ENCODE measurements around the gene KDELR3.
"Not testable (repeated sequence)": the region's sequence is repeated elsewhere in the genome, so short reads cannot be mapped to it uniquely, and the experiment has no call there.

KDELR3 gene

GRCh38 chr22:38456841-38457699 is 10.8 kb upstream of the KDELR3 start:
- no peak for DNase-seq

GRCh38 chr22:38460426-38460840 is 7.5 kb upstream of the KDELR3 start:
- no peak for DNase-seq

GRCh38 chr22:38461057-38461413 is 6.9 kb upstream of the KDELR3 start:
- DNase-seq: no peak

- peak; percentile 81 for DNase-seq
Measured at GRCh38 chr22:38461414-38462081, 6.3 kb upstream of the KDELR3 start.

- DNase-seq: no peak
Measured at GRCh38 chr22:38462960-38463784, 4.7 kb upstream of the KDELR3 start.

- no peak for DNase-seq
Measured at GRCh38 chr22:38464992-38465672, 2.8 kb upstream of the KDELR3 start.

- DNase-seq: peak; percentile 72
Measured at GRCh38 chr22:38465673-38466490, 2.0 kb upstream of the KDELR3 start.

GRCh38 chr22:38467438-38467903 is 425 bp upstream of the KDELR3 start:
- no peak for DNase-seq

- peak; percentile 58 for DNase-seq
Measured at GRCh38 chr22:38468443-38469305, 778 bp downstream of the KDELR3 start.

GRCh38 chr22:38469306-38469781 is 1.4 kb downstream of the KDELR3 start:
- DNase-seq: no peak

GRCh38 chr22:38470179-38470578 is 2.3 kb downstream of the KDELR3 start:
- not testable (repeated sequence) for DNase-seq

- DNase-seq: no peak
Measured at GRCh38 chr22:38471237-38471636, 3.3 kb downstream of the KDELR3 start.

GRCh38 chr22:38474003-38474607 is 6.2 kb downstream of the KDELR3 start:
- no peak for DNase-seq

GRCh38 chr22:38477585-38477984 is 9.7 kb downstream of the KDELR3 start:
- DNase-seq: no peak

GRCh38 chr22:38479096-38479837 is 11.4 kb downstream of the KDELR3 start:
- no peak for DNase-seq

GRCh38 chr22:38481162-38481870 is 13.4 kb downstream of the KDELR3 start:
- DNase-seq: no peak

- no peak for DNase-seq
Measured at GRCh38 chr22:38481871-38482332, 14.0 kb downstream of the KDELR3 start.

- no peak for DNase-seq
Measured at GRCh38 chr22:38482662-38483308, 14.9 kb downstream of the KDELR3 start.

All from fibroblast of skin of scalp (primary cell).